Muscle of arm (tissue), 12 donors: Measurements from ENCODE around the gene FAM120A. TPM values are rescaled to one million over a fixed set of nuclear protein-coding genes. Genes with fewer than 3 reads are reported as not detected.

Experiments used
- DNase-seq: peaks from one replicate; pipeline ENCODE4 v3.0.0-alpha.2; 2013
- polyA plus RNA-seq, 12 donors: library from polyadenylated mRNA; unstranded; fragments of 120-200 nt; gene quantifications; one replicate each; pipeline ENCODE4 v1.2.1, GENCODE V29; 2013; ENCODE audit not compliant: insufficient read length in 12 of 12

FAM120A gene
- polyA plus RNA-seq, 12 donors, result 57.1 to 74.7 (median 61.8) TPM; not detected in 1

GRCh38 chr9:93577078-93577974, 125.8 kb downstream of the FAM120A start:
- DNase-seq, result no peak

- no peak for DNase-seq
Observed at GRCh38 chr9:93577975-93578682, 126.6 kb downstream of the FAM120A start.

- DNase-seq, result no peak
Observed at GRCh38 chr9:93578844-93579243, 127.4 kb downstream of the FAM120A start.

- no peak for DNase-seq
Observed at GRCh38 chr9:93579711-93580516, 128.4 kb downstream of the FAM120A start.

GRCh38 chr9:93580654-93581380, 129.3 kb downstream of the FAM120A start:
- no peak for DNase-seq

GRCh38 chr9:93582115-93582514, 130.6 kb downstream of the FAM120A start:
- DNase-seq, result no peak

DNA sequence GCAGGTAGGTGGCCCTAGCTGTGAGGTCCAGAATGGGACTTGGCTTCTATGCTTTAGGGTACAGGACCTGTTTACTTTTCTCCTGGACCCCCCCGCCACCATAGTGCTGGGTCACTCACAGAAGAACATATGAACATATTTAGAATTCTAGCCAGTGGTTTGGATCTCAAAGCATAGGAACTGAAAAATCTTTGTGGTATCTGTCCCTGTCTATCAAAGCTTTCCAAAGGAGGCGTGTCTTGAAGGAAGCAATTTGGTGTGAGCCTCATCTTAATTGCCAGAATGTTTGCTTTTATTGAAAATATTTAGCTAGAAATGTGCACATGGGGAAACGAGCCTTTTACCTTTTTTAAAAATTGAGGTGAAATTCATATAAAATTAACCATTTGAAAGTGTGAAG, 131.1 kb downstream of the FAM120A start:
- DNase-seq, result no peak

- DNase-seq, result no peak
Observed at GRCh38 chr9:93585259-93585658, 133.8 kb downstream of the FAM120A start.

- DNase-seq, result no peak
Observed at GRCh38 chr9:93585695-93586094, 134.2 kb downstream of the FAM120A start.

GRCh38 chr9:93586290-93587057, 135.0 kb downstream of the FAM120A start:
- DNase-seq, result no peak

DNA sequence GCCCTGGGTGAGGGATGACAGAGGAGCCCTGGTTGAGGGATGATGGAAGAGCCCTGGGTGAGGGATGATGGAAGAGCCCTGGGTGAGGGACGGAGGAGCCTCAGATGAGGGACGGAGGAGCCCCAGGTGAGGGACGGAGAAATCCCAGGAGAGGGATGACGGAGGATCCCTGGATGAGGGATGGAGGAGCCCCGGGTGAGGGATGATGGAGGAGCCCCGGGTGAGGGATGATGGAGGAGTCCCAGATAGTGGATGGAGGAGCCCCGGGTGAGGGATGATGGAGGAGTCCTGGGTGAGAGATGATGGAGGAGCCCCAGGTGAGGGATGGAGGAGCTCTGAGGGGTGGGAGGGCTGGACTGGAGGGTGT, 135.8 kb downstream of the FAM120A start:
- DNase-seq, result no peak

DNA sequence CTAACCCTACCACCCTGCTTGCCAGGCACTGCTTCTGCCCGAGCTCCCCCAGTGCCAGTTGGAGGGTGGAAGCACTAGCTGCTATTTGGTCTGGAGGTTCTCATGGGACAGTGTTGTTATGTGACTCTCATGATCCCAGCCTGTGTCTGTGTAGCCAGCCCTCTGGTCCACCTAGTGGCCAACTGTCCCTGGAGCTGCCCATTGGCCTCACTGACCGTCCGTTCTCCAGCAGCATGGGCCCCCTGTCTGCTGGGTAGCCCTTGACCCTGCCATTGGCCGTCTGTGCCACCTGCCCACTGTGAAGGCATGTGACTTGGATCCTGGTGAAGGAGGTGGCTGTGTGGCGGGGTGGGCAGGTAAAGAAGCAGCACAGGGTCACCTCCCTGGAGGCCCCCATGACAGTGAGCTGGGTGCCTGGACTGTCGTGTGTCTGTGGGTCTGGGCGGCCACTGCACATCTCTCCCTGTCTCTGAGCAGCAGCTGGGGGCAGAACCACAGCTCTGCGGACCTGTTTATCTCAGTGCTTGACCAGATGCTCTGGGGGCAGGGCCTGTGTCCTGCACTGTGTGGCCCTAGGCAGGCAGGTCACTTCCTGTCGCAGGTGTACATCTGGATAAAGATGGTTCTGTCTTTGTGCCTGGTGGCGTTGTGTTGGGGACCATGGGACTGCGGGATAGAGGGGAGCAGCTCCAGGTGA, 136.3 kb downstream of the FAM120A start:
- DNase-seq, result no peak

DNA sequence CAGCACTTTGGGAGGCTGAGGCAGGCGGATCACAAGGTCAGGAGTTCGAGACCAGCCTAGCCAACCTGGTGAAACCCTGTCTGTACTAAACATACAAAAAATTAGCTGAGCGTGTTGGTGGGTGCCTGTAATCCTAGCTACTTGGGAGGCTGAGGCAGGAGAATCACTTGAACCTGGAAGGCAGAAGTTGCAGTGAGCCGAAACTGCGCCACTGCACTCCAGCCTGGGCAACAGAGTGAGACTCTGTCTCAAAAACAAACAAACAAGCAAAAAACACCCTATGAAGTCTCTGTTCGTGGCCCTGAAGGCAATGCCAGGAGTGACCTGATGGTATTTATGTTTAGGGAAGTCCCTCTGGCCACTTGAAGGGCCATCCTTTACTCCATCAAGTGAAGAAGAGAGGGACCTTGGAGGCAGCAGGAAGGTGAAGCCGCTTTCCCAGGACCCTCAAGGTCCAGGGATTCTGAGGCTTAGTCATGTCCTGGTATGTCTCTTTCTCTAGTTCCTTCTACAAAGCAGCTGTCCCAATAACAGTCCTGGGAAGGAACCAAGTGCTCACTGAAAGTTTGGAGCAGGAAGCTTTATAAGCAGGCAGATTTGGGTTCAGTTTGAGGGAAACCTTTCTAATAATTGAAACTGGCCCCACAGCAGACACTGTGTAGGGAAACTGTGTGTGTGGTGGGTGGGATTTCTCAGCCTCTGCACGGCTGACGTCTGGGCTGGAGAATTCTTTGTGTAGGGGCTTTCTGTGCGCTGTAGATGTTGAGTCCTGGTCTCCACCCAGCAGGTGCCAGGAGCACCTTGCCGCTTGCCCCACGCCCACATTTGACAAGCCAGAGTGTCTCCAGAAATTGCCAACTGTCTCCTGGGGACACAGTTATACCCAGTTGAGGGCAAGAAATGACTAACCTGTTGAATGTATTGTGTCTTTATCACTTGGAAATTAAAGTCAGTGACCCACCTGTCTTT, 137.4 kb downstream of the FAM120A start:
- DNase-seq, result no peak

- DNase-seq, result no peak
Observed at GRCh38 chr9:93589688-93590087, 138.2 kb downstream of the FAM120A start.

GRCh38 chr9:93590609-93591234, 139.2 kb downstream of the FAM120A start:
- no peak for DNase-seq

- no peak for DNase-seq
Observed at GRCh38 chr9:93591301-93592007, 140.0 kb downstream of the FAM120A start.

DNA sequence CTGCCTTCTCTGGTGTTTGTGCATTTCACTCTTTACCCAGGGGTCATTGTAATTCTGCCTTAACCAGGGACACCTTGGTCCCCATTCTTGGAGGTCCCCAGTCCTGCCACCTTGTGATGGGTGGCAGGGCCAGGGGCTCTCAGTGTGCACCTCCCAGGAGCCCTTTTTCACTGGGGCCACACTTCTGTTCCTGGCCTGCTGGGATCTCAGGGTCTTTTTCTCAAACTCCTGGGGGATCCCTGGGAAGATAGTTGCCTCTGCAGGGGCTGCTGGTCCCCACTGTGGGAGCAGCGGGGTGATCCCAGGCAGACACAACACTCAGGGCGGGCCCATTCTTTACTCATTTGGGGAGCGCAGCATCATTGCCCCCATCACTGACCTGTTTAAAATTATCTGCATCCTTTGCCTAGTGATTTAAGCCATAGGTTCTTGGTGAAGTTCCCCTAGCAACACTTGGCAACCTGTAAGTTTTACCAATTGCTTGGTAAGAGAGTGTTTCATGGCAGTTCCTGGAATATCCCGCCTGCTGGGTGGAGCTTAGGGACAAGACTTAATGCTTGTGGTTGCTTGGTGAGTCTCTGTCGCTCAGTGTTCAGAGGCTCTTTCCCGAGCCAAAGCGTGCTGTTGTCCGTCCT, 140.6 kb downstream of the FAM120A start:
- DNase-seq, result no peak
